Stimulated activated CD4-positive, alpha-beta T cell treated with anti-CD3 and anti-CD28 coated beads, Interleukin-4, amount 100 ng/mL, for 4 hours (primary cell): Measurements from ENCODE around the gene FURIN.
"Not testable (repeated sequence)": the region's sequence is repeated elsewhere in the genome, so short reads cannot be mapped to it uniquely, and the experiment has no call there.

Source experiments
- DNase-seq, 2 experiments: peaks; one replicate each; pipeline ENCODE4 v3.0.0-alpha.2; 2020

Gene FURIN

GRCh38 chr15:90903733-90904536, 35.5 kb downstream of the FURIN start:
- DNase-seq: no peak

GRCh38 chr15:90904746-90905145, 36.4 kb downstream of the FURIN start:
- DNase-seq: no peak

- DNase-seq: no peak
Measured at GRCh38 chr15:90905306-90906180, 37.2 kb downstream of the FURIN start.

- DNase-seq: no peak
Measured at GRCh38 chr15:90906181-90906849, 37.9 kb downstream of the FURIN start.

GRCh38 chr15:90907051-90907660, 38.8 kb downstream of the FURIN start:
- no peak for DNase-seq

GRCh38 chr15:90907838-90908507, 39.6 kb downstream of the FURIN start:
- DNase-seq: no peak

GRCh38 chr15:90909449-90909848, 41.1 kb downstream of the FURIN start:
- not testable (repeated sequence) for DNase-seq

GRCh38 chr15:90909976-90910375, 41.6 kb downstream of the FURIN start:
- DNase-seq: no peak

GRCh38 chr15:90910441-90911301, 42.3 kb downstream of the FURIN start:
- DNase-seq: no peak

GRCh38 chr15:90911302-90911623, 42.9 kb downstream of the FURIN start:
- no peak for DNase-seq

- no peak for DNase-seq
Measured at GRCh38 chr15:90911906-90912769, 43.8 kb downstream of the FURIN start.

GRCh38 chr15:90912770-90913075, 44.3 kb downstream of the FURIN start:
- no peak for DNase-seq

- DNase-seq: no peak
Measured at GRCh38 chr15:90913398-90913944, 45.1 kb downstream of the FURIN start.

- no peak for DNase-seq
Measured at GRCh38 chr15:90914305-90915080, 46.1 kb downstream of the FURIN start.

- DNase-seq: no peak
Measured at GRCh38 chr15:90915216-90915807, 46.9 kb downstream of the FURIN start.

GRCh38 chr15:90915808-90916440, 47.5 kb downstream of the FURIN start:
- DNase-seq: no peak

GRCh38 chr15:90916461-90916860, 48.1 kb downstream of the FURIN start:
- no peak for DNase-seq

- no peak for DNase-seq
Measured at GRCh38 chr15:90917569-90917968, 49.2 kb downstream of the FURIN start.
